HEK293 (cell line): ENCODE data around the gene ADAMTSL3.

ENCODE experiments used
- REST ChIP-seq: fragments of 450-650 bp; formaldehyde crosslinking; IDR thresholded peaks from 2 replicates; pipeline ENCODE4 v1.5.1; 2016; ENCODE audit warnings: missing biosample characterization, missing genetic modification characterization
- ZNF670 ChIP-seq: fragments of 450-650 bp; formaldehyde crosslinking; IDR thresholded peaks from 2 replicates; pipeline ENCODE4 v1.5.1; 2016; ENCODE audit warnings: missing biosample characterization, missing genetic modification characterization, low read depth

- no peak for TF ChIP-seq ZNF670 (tag by site-specific recombination)
- TF ChIP-seq REST (tag by site-specific recombination): no peak
Measured at GRCh38 chr15:83810110-83810509, 156.2 kb downstream of the ADAMTSL3 start.
